HG03520 (cell line): ENCODE results near the gene ARHGAP10.
"Not testable (repeated sequence)": the region's sequence is repeated elsewhere in the genome, so short reads cannot be mapped to it uniquely, and the experiment has no call there.

ENCODE experiments used
- ATAC-seq: cut with Tn5 transposase; IDR thresholded peaks from one replicate; pipeline ENCODE4 v1.9.1; 2021; ENCODE audit warnings: mild to moderate bottlenecking, moderate library complexity; ENCODE audit not compliant: unreplicated experiment

The ARHGAP10 gene

GRCh38 chr4:147846318-147847155 is 114.6 kb downstream of the ARHGAP10 start:
- ATAC-seq = peak; percentile 79

- no peak for ATAC-seq
Measured at GRCh38 chr4:147847751-147848590, 116.1 kb downstream of the ARHGAP10 start.

DNA sequence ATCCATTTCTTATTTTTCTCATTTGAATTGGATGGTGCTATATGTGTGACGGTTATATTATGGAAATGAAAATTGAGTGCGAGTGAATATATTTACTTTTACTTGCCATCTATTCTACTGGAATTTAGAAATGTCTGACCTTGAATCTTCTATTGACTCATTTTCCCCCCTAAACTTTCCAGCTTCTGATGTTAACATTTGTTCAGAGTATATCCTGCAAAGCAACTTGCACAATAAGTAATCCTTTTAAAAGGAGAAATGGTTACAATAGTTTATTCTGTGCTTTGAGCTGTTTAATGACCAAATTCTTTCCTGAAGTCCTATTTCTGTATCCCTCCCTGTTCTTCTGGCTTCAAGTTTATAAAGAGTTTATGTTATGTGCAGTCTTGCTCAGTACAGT is 116.7 kb downstream of the ARHGAP10 start:
- no peak for ATAC-seq

DNA sequence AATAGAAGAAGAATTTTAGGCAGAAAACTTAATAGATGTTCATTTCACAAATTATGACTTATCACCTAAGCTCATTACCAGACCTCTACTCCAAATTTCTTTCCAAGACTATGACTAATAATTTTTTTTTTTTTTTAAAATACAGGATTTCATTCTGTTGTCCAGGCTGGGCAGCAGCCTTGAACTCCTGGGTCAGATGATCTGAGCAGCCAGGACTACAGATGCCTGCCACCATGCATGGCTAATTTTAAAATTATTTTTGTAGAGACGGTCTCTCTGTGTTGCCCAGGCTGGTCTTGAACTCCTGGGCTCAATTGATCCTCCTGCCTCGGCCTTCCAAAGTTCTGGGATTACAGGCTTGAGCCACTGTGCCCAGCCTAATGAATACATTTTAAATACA is 119.2 kb downstream of the ARHGAP10 start:
- ATAC-seq = no peak

- no peak for ATAC-seq
Measured at GRCh38 chr4:147853706-147854105, 121.8 kb downstream of the ARHGAP10 start.

- ATAC-seq = no peak
Measured at GRCh38 chr4:147854154-147854553, 122.3 kb downstream of the ARHGAP10 start.

DNA sequence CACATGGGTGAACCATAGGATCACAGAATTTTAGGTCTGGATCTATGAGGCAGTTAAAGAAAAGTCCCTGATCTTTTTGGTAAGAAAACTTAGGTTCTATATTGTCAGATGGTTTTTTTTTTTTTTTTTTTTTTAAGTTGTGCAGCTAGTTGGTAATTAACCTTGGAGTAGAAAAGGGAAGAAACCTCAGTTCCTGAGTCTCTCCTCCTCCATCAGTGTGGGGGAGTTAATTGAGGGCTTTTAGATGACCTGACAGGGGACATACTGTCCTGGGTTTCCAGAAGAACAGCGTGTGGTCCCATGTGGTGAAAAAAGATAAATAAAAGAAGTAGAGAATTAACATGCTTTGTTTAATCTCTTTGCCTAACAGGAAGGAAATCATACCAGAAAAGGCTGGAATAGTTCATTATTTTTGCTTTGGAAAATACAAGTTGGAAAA is 123.7 kb downstream of the ARHGAP10 start:
- ATAC-seq = no peak

- ATAC-seq = no peak
Measured at GRCh38 chr4:147860960-147861359, 129.1 kb downstream of the ARHGAP10 start.

- ATAC-seq = no peak
Measured at GRCh38 chr4:147862043-147862692, 130.3 kb downstream of the ARHGAP10 start.

GRCh38 chr4:147863111-147863747 is 131.3 kb downstream of the ARHGAP10 start:
- peak; percentile 48 for ATAC-seq

- ATAC-seq = no peak
Measured at GRCh38 chr4:147863808-147864472, 132.1 kb downstream of the ARHGAP10 start.

GRCh38 chr4:147864607-147865006 is 132.7 kb downstream of the ARHGAP10 start:
- no peak for ATAC-seq

DNA sequence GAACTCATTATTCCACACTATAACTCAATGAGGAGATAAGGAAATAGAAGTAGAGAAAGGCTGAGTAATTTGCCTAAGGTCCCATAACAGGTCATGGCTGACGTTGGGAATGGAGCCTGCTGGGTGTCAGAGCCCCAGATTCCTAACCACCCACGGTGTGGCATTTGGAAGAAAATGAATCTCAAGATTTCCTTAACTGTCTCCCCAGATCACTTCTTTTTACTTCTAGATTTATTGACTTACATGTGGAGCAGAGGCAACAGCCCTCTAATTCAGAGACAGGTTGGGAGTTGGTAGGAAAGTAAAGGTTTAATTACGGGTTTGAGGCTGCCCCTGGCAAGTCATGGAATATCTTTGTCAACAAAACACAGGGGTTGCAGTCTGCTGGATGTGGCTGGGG is 134.0 kb downstream of the ARHGAP10 start:
- ATAC-seq = no peak

DNA sequence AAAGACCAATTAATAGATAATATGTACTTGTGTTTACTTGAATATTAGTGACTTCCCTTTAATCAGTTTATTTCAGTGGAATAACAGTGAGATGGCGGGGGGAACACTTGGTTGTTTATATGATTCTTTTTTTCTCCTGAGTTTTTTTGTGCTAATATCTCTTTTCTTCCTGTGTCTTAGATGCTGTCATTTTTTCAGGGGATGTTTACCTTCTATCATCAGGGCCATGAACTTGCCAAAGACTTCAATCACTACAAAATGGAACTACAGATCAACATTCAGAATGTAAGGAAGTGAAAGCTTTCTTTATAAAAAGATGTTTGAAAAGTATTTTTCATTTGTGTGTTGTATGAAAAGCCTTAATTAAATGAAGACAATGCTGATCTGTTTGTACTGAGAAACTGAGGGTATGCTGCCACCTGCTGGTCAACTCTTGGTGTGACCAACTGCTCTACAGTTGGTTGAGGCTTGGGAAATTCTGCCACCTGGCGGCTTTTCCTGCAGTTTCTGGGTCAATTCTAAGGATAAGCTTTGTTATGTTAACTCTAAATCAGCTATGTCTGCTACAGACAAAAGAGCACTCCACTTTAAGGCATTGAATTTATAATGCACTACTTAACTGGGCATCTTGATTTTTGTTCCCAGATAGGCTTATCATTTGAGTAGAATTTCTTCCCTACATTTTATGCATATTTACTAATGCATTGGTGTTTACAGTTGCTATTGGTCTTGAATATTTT is 134.8 kb downstream of the ARHGAP10 start:
- peak; percentile 85 for ATAC-seq

DNA sequence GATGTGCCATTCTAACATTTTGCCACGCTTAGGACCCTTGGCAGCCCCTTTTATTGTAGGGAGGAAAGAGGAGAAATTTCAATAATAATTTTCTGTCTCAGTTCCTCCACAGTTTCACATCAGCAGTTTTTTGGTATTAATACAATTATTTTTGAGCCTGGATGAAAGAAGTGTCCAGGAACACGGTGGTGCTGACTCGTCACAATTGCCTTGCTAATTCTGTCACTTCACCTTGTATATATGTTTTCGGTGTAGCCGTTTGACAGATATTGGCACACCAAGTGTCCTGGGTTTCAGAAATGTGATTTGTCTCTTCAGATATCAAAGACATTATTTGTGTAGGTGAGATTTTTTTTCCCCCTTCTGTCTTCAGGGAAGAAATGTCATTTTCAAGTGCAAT is 142.2 kb downstream of the ARHGAP10 start:
- no peak for ATAC-seq

DNA sequence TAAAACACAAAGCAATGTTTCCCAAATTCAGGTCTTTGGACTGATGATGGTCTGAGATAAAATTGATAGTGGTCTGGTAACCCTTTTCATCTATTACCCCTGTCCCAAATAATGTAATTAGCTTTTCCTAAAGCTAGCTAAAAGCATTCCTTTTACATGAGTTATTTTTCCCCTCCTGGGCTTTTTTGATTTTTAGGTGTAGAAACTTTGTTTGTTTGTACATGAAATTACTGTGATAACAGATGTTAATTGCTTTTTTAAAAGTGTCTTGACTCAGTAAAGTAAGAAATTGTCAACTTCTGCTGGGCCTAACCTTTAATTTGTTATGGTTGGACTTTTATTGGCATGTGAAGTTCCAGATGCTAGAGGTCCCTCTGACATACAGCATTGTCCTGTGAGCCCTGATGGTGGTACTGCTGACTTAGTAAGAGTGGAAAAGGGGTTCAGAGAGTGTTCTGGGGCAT is 145.5 kb downstream of the ARHGAP10 start:
- no peak for ATAC-seq

- ATAC-seq = no peak
Measured at GRCh38 chr4:147879676-147880075, 147.8 kb downstream of the ARHGAP10 start.

DNA sequence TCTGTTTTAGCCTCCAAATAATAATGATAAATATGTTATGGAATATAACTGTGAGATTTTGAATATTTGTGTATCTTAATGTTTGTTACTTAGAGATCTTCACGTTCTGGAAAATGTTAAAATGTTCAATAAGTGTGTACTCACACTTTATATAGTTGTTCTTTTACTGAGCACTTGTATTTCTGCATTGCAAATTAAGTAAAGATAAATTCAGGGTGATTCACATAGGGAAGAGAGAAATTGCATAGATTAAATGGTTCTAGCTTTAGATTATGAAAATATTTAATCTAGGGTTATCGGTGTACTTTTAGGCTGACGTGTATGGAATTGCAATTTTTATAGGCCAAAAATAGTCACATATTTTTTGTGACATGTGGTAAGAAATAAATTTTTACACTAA is 148.6 kb downstream of the ARHGAP10 start:
- ATAC-seq = no peak

GRCh38 chr4:147884536-147884935 is 152.6 kb downstream of the ARHGAP10 start:
- ATAC-seq = no peak

DNA sequence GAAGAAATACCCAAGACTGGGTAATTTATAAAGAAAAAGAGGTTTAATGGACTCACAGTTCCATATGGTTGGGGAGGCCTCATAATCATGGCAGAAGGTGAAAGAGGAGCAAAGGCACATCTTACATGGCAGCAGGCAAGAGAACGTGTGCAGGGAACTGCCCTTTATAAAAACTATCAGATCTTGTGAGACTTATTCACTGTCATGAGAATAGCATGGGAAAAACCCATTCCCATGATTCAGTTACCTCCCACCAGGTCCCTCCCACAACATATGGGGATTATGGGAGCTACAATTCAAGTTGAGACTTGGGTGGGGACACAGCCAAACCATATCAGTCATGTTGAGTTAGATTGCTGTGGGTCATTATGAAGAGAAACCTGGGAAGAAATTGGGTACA is 153.3 kb downstream of the ARHGAP10 start:
- ATAC-seq = not testable (repeated sequence)
